ENCODE data around the gene ELF1.

- TF ChIP-seq POLR2A (IDR thresholded peaks at IDR 0.05) = no peak
- TF ChIP-seq CTCF (IDR thresholded peaks at IDR 0.05) = no peak
Measured at GRCh38 chr13:40940841-40941240, 78.3 kb downstream of the ELF1 start.

Data from uterus (tissue), 2 donors.